ENCODE data around the gene ARPC5L.

DNA sequence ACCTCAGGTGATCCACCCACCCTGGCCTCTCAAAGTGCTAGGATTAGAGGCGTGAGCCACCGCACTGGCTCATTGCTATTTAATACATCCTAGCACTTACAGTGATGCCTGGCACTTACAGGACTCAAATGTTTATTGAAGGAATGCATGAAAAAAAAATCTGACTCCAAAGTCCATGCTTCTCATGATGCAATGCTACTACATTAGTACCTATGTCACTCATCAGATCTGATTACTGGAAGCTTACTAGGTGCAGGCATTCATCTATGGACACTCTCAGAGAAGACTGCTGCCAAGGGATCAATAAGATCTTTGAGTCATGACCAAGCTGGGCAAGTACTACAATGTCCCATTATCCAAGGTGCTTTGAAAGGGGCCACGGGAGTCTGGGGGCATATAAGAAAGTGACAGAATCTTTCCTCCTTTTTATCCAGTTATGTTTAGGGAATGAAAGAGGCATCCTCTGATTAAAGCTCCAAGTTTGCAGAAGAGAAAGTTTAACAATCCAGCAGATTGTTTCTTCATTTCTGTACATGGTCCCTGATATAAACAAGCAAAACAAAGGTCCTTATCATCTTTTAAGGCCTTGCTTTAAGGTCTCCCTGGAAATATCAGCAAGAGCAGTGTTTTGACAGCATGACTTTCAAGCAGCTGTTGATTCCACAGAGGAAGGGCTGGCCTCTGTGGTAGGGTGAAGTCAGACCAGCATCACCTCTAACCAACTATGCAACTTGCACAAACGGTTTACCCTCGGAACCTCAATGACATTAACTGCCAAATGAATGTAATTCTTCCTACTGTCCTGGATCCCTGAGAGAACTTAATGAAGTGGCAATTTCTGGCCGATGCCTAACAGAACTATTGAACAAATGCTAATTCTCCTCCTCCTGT, 35.9 kb downstream of the ARPC5L start:
- TF ChIP-seq, protein P1, sequence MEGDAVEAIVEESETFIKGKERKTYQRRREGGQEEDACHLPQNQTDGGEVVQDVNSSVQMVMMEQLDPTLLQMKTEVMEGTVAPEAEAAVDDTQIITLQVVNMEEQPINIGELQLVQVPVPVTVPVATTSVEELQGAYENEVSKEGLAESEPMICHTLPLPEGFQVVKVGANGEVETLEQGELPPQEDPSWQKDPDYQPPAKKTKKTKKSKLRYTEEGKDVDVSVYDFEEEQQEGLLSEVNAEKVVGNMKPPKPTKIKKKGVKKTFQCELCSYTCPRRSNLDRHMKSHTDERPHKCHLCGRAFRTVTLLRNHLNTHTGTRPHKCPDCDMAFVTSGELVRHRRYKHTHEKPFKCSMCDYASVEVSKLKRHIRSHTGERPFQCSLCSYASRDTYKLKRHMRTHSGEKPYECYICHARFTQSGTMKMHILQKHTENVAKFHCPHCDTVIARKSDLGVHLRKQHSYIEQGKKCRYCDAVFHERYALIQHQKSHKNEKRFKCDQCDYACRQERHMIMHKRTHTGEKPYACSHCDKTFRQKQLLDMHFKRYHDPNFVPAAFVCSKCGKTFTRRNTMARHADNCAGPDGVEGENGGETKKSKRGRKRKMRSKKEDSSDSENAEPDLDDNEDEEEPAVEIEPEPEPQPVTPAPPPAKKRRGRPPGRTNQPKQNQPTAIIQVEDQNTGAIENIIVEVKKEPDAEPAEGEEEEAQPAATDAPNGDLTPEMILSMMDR (conservative IDR thresholded peaks at IDR 0.05), result no peak
- no peak for TF ChIP-seq ZFX (IDR thresholded peaks at IDR 0.05)
